Hepatocyte (in vitro differentiated cells): ENCODE measurements around the gene SPSB4. TPM values are rescaled to one million over a fixed set of nuclear protein-coding genes. Genes with fewer than 3 reads are reported as not detected.

Experiments used
- DNase-seq: peaks from one replicate; pipeline ENCODE4 v3.0.0-alpha.2; 2016; ENCODE audit warnings: low spot score
- H2AFZ ChIP-seq: fragments of 200-600 bp; sonication (generic); 2 replicates; pipeline ENCODE4 v1.6.0; 2016; ENCODE audit warnings: antibody characterized with exemption, mild to moderate bottlenecking
- H3K27ac ChIP-seq: fragments of 200-600 bp; sonication (generic); 2 replicates; pipeline ENCODE4 v1.5.1; 2016; ENCODE audit warnings: mild to moderate bottlenecking
- H3K27me3 ChIP-seq: fragments of 200-600 bp; sonication (generic); 2 replicates; pipeline ENCODE4 v1.6.1; 2016
- H3K36me3 ChIP-seq: fragments of 200-600 bp; sonication (generic); replicated peaks from 2 replicates; pipeline ENCODE4 v1.5.1; 2016; ENCODE audit warnings: low read depth; ENCODE audit not compliant: insufficient read depth
- H3K4me1 ChIP-seq: fragments of 200-600 bp; sonication (generic); 2 replicates; pipeline ENCODE4 v1.5.1; 2016; ENCODE audit warnings: mild to moderate bottlenecking, moderate library complexity; ENCODE audit not compliant: insufficient read depth
- H3K4me2 ChIP-seq: fragments of 200-600 bp; sonication (generic); 2 replicates; pipeline ENCODE4 v1.6.0; 2016
- H3K4me3 ChIP-seq: fragments of 200-600 bp; sonication (generic); 2 replicates; pipeline ENCODE4 v1.5.1; 2016; ENCODE audit warnings: mild to moderate bottlenecking
- H3K79me2 ChIP-seq: fragments of 200-600 bp; sonication (generic); 2 replicates; pipeline ENCODE4 v1.6.0; 2017; ENCODE audit warnings: mild to moderate bottlenecking
- H3K9me2 ChIP-seq: fragments of 200-600 bp; sonication (generic); replicated peaks from 2 replicates; pipeline ENCODE4 v1.6.0; 2017; ENCODE audit warnings: mild to moderate bottlenecking; ENCODE audit not compliant: insufficient read depth
- H3K9me3 ChIP-seq: fragments of 200-600 bp; sonication (generic); 2 replicates; pipeline ENCODE4 v1.5.1; 2016; ENCODE audit warnings: low read depth, mild to moderate bottlenecking
- H4K20me1 ChIP-seq: fragments of 200-600 bp; sonication (generic); 2 replicates; pipeline ENCODE4 v1.6.0; 2016; ENCODE audit warnings: mild to moderate bottlenecking; ENCODE audit not compliant: insufficient read depth, poor library complexity, severe bottlenecking
- EZH2 ChIP-seq: fragments of 200-600 bp; sonication (generic); IDR thresholded peaks from 2 replicates; pipeline ENCODE4 v1.6.1; 2016; ENCODE audit warnings: antibody characterized with exemption, mild to moderate bottlenecking, borderline replicate concordance
- EZH2phosphoT487 ChIP-seq: fragments of 200-600 bp; sonication (generic); IDR thresholded peaks from one replicate; pipeline ENCODE4 v1.6.1; 2018; ENCODE audit warnings: antibody characterized with exemption, mild to moderate bottlenecking, low read depth, moderate library complexity; ENCODE audit not compliant: unreplicated experiment, severe bottlenecking
- WGBS: methylation state at CpG from one replicate; pipeline ENCODE4 v1.1.6; 2016; ENCODE audit warnings: low lambda C conversion rate; ENCODE audit errors: missing lambda C conversion rate; 5-methylcytosine and 5-hydroxymethylcytosine counted together
- polyA plus RNA-seq: library from polyadenylated mRNA; unstranded; fragments of >200 nt; fragmentation: Nextera tagmentation; extraction: Ambion mirVana; gene quantifications from 2 replicates; pipeline ENCODE4 v1.2.1, GENCODE V29; 2016
- total RNA-seq: library from RNA; depleted of rRNA; stranded (reverse); fragments of >200 nt; gene quantifications from 2 replicates; pipeline ENCODE4 v1.2.3, GENCODE V29; 2014
- TF ChIP-seq, protein P1 (sequence below): fragments of 200-600 bp; sonication (generic); IDR thresholded peaks from 2 replicates; pipeline ENCODE4 v1.5.1; 2016; ENCODE audit warnings: antibody characterized with exemption, mild to moderate bottlenecking; ENCODE audit not compliant: poor library complexity

The SPSB4 gene
- total and polyA plus RNA-seq, 2 experiments from 2014 or later, result 1.0 to 1.3 TPM

DNA sequence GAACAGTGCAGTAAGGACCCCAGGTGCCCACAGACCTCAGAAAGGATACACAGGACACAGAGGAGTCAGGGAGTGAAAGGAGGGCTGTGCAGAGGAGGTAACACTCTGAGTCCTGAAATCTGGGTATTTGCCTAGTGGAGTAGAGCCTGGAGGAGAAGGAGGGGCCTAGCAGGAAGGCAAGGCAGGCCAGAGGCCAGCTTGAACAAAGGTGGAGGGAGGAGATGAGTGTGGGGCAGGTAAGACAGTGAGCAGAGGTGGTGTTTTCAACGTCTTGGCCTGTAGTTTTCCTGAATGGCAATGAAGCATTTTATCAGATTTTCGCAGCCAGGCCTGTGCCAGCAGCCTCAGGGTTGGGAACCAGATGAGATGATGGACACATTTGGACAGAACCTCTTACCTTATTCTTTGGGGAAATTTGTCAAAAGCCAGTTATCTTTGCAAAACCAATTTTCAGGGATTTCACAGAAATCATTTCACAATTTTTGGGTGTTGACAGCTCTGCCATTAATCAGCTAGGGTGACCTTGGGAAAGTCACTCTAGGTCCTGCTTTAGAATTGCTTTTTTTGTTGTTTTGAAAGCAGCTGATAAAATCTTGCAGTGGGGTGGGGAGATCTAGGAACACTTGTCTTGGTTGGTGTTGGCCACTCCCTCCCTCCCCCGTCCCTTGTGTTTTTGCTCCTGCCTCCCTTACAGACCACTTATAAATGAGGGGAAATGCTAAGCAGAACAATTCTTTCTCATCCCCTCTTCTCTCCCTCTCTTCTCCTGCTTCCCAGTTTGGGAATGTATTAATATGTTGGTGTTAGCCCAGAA lies 38.4 kb downstream of the SPSB4 start:
- no peaks in the 10 kb centered on the region for H3K27me3 ChIP-seq
- no peaks in the 10 kb centered on the region for H3K79me2 ChIP-seq
- TF ChIP-seq EZH2phosphoT487 (no peak), EZH2 (no peak)
- TF ChIP-seq, protein P1, sequence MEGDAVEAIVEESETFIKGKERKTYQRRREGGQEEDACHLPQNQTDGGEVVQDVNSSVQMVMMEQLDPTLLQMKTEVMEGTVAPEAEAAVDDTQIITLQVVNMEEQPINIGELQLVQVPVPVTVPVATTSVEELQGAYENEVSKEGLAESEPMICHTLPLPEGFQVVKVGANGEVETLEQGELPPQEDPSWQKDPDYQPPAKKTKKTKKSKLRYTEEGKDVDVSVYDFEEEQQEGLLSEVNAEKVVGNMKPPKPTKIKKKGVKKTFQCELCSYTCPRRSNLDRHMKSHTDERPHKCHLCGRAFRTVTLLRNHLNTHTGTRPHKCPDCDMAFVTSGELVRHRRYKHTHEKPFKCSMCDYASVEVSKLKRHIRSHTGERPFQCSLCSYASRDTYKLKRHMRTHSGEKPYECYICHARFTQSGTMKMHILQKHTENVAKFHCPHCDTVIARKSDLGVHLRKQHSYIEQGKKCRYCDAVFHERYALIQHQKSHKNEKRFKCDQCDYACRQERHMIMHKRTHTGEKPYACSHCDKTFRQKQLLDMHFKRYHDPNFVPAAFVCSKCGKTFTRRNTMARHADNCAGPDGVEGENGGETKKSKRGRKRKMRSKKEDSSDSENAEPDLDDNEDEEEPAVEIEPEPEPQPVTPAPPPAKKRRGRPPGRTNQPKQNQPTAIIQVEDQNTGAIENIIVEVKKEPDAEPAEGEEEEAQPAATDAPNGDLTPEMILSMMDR, result no peak
- H2AFZ ChIP-seq, result no peak overlapping the region
- H3K27ac ChIP-seq, result no peak overlapping the region
- no peaks in the 10 kb centered on the region for H3K36me3 ChIP-seq
- H3K9me3 ChIP-seq, result no peaks in the 10 kb centered on the region
- no peaks in the 10 kb centered on the region for H4K20me1 ChIP-seq
- H3K4me3 ChIP-seq, result no peak overlapping the region
- DNase-seq, result no peak
- no peaks in the 10 kb centered on the region for H3K9me2 ChIP-seq
- 66% methylated on average over 3 of the region's 3 CpGs for WGBS
- peaks cover 12% of the 10 kb centered on the region for H3K4me1 ChIP-seq
- H3K4me2 ChIP-seq, result no peak overlapping the region

DNA sequence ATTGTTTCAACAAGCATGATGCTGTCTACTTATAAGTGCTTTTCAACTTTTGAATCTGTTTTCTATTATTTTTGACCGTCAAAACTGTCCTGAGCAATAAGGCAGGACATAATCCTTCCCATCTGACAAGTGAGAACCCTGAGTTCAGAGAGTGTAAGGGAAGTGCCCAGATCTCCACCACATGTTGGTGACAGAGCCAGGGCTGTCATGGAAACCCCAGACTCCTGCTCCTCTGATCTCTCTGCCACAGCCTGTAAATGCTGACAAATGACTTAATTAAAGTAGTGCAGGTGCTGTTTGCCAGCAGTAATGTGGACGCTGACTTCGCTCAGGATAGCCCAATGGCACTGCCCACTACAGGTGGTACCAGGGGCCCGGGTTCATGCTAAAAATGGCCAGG lies 40.3 kb downstream of the SPSB4 start:
- no peak for DNase-seq
- WGBS, result 78% methylated on average over 4 of the region's 4 CpGs
- no peak overlapping the region for H3K4me2 ChIP-seq
- TF ChIP-seq EZH2 (no peak), EZH2phosphoT487 (no peak)
- no peak overlapping the region for H3K27ac ChIP-seq
- no peaks in the 10 kb centered on the region for H3K36me3 ChIP-seq
- no peaks in the 10 kb centered on the region for H3K79me2 ChIP-seq
- no peak overlapping the region for H3K4me3 ChIP-seq
- no peak overlapping the region for H2AFZ ChIP-seq
- no peaks in the 10 kb centered on the region for H3K27me3 ChIP-seq
- no peaks in the 10 kb centered on the region for H4K20me1 ChIP-seq
- H3K9me3 ChIP-seq, result no peaks in the 10 kb centered on the region
- H3K9me2 ChIP-seq, result no peaks in the 10 kb centered on the region
- peaks cover 4% of the 10 kb centered on the region for H3K4me1 ChIP-seq

DNA sequence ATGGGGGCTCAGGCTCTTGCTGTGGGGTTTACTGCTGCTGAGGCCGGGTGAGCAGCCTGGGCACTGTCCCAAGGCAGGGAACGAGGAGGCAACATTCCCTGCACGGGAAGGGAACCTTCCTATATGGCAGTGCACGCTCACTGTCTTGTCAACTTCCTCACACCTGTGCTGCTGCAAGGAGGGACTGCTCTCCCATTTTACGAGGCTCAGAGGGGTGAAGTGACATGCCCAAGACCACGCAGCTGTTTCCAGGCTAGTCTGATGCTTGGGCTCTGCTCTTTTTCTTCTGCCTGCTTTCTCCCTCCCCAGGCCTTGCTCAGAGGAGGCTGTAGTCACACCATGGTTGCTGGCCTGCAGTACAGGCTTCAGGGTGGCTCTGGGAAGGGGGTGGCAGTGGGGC lies 41.5 kb downstream of the SPSB4 start:
- H3K9me2 ChIP-seq, result no peaks in the 10 kb centered on the region
- DNase-seq, result no peak
- no peak overlapping the region for H2AFZ ChIP-seq
- no peaks in the 10 kb centered on the region for H3K27me3 ChIP-seq
- no peaks in the 10 kb centered on the region for H3K9me3 ChIP-seq
- H4K20me1 ChIP-seq, result no peaks in the 10 kb centered on the region
- no peak overlapping the region for H3K4me2 ChIP-seq
- 70% methylated on average over 6 of the region's 6 CpGs for WGBS
- TF ChIP-seq, protein P1, result no peak
- TF ChIP-seq EZH2 (no peak), EZH2phosphoT487 (no peak)
- H3K4me3 ChIP-seq, result no peak overlapping the region
- no peaks in the 10 kb centered on the region for H3K36me3 ChIP-seq
- no peaks in the 10 kb centered on the region for H3K79me2 ChIP-seq
- H3K4me1 ChIP-seq, result no peaks in the 10 kb centered on the region
- no peak overlapping the region for H3K27ac ChIP-seq

DNA sequence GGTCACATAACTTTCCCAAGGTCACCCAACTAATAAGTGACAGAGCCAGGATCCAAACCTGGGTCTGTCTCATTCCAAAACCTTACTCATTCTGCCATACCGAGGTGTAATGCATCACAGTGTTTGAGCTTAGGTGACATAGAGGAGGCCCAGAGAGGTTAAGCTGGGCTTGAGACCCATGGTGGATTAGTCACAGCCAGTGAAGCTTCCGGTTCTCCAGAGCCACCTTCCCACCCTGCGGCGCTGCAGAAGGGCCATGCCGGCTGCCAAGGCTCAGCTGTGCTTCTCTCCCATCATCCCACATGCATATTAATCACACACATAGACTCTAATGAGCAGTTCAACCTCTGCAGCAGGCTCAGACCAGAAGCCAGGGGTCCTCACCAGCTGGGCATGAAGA lies 42.2 kb downstream of the SPSB4 start:
- Histone ChIP-seq H3K9me3 (no peaks in the 10 kb centered on the region), H3K9me2 (no peaks in the 10 kb centered on the region), H3K79me2 (no peaks in the 10 kb centered on the region), H3K27ac (no peak overlapping the region), H2AFZ (no peak overlapping the region), H3K4me3 (no peak overlapping the region), H3K36me3 (no peaks in the 10 kb centered on the region), H3K4me1 (no peaks in the 10 kb centered on the region), H3K27me3 (no peaks in the 10 kb centered on the region), H4K20me1 (no peaks in the 10 kb centered on the region), H3K4me2 (no peak overlapping the region)
- TF ChIP-seq EZH2phosphoT487, result no peak
- TF ChIP-seq, protein P1, result no peak
- no peak for TF ChIP-seq EZH2
- 74% methylated on average over 5 of the region's 5 CpGs for WGBS
- no peak for DNase-seq
